ENCODE measurements around the gene AKAP8L.

AKAP8L gene

DNA sequence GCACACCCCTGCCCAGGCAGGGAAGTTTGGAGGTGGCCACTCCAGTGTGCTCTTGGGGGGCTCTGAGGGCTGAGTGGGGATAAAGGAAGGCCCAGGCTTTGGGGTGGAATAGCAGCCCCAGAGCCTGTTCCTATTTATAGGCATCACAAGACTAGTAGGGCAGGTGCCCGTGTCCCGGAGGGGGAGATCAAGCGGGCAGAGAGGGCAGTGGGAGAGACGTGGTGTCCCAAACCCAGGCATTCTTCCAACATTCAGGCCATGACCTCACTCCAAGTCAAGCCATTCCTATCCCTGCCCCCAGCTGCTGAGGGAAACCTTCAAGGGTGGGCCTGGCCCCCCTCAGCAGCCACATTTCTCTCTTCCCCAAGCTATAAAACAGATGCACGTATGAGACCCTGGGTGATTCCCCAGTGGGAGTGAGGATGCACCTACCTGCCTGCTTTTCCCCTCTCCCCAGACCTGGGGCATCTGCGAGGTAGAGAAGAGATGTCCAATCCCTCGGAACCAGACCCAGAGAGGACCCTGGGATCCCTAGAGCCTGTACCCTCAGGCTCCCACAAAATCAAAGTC, 27.1 kb upstream of the AKAP8L start:
- Histone ChIP-seq H3K9me3 (ENCODE audit: control insufficient read depth, low read depth, low read length) (no peaks in the 10 kb centered on the region), H3K27me3 (ENCODE audit: control insufficient read depth, insufficient read depth, low read length) (no peaks in the 10 kb centered on the region), H3K36me3 (ENCODE audit: control insufficient read depth, low read depth, low read length) (no peaks in the 10 kb centered on the region), H3K9ac (ENCODE audit: low read length) (no peak overlapping the region), H3K4me3 (ENCODE audit: low read length) (no peak overlapping the region), H3K27ac (ENCODE audit: low read length) (no peak overlapping the region), H3K4me1 (ENCODE audit: control insufficient read depth, low read depth, low read length) (peaks cover 7% of the 10 kb centered on the region)

DNA sequence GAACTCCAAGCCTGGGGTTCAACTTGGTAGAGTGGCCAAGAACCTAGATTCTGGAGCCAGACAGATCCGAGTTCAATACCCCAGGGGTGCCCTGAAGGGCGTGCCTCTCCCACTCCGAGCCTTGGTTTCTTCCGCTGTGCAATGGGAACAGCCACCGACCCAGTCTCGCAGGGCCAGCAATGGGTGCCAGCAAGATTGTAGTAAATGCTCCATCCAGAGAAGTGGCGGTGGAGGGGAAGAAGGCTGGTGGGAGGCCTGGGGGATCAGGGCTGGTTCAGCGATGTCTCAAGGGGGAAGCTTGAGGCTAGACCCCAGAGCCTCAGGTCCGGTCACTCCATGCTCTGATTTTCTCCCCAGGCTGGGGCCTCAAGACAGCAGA, 26.4 kb upstream of the AKAP8L start:
- no peak overlapping the region for H3K9ac ChIP-seq (ENCODE audit: low read length)
- H3K27ac ChIP-seq (ENCODE audit: low read length) = no peak overlapping the region
- peaks cover 7% of the 10 kb centered on the region for H3K4me1 ChIP-seq (ENCODE audit: control insufficient read depth, low read depth, low read length)
- no peaks in the 10 kb centered on the region for H3K9me3 ChIP-seq (ENCODE audit: control insufficient read depth, low read depth, low read length)
- no peaks in the 10 kb centered on the region for H3K27me3 ChIP-seq (ENCODE audit: control insufficient read depth, insufficient read depth, low read length)
- H3K4me3 ChIP-seq (ENCODE audit: low read length) = no peak overlapping the region
- no peaks in the 10 kb centered on the region for H3K36me3 ChIP-seq (ENCODE audit: control insufficient read depth, low read depth, low read length)

DNA sequence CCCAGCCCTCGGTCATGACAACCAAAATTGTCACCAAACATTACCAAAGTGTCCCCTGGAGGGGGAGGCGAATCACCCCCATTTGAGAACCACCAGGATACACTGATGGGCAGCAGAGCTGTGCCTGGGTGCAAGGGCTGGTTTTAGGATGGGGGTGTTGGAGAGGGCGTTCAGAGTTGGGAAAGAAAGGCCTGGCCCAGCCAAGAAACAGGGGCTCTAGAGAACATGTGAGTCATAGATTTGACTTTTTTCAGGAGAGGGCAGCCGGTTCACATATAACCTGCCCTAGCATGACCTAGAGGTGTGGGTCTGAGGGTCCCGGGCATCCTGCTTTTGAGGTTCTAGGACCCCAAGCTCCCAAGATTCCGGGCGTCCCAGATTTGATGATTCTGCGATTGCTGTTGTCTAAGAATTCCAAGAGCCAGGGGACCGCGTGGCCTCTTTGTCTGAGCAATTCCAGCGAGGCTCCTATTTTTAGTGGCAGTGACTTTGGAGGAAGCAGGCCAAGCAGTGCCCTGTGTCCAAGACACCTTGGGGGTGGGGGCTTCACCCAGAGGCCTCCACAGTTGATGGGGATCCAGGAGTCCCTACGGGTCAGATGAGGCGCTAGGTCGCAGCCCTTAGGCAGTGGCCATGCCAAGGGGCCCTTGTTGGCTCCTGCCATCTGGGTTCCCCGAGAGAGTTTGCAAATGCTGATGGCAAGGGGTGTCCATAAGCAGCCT, 25.9 kb upstream of the AKAP8L start:
- H3K27me3 ChIP-seq (ENCODE audit: control insufficient read depth, insufficient read depth, low read length) = no peaks in the 10 kb centered on the region
- no peaks in the 10 kb centered on the region for H3K9me3 ChIP-seq (ENCODE audit: control insufficient read depth, low read depth, low read length)
- H3K36me3 ChIP-seq (ENCODE audit: control insufficient read depth, low read depth, low read length) = no peaks in the 10 kb centered on the region
- H3K4me3 ChIP-seq (ENCODE audit: low read length) = no peak overlapping the region
- no peak overlapping the region for H3K27ac ChIP-seq (ENCODE audit: low read length)
- peaks cover 7% of the 10 kb centered on the region for H3K4me1 ChIP-seq (ENCODE audit: control insufficient read depth, low read depth, low read length)
- H3K9ac ChIP-seq (ENCODE audit: low read length) = no peak overlapping the region

DNA sequence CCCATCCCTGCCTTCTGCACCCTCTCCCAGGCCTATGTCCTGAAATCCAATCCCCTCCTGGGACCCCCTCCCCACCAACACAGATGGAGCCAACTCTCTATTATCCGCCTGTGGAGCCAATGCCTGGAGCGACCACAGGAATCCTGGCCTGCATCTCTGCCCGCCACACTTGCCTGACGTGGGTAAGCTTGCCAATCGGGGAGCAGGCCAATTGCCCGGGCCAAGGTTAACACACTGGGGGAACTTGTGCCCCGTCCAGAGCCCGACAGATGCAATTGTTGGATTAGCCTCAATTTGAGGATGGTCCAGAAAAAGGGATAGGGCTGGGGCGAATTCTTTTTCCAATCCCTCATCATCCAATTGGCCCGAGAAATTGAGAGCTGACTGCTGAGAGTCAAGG, 25.1 kb upstream of the AKAP8L start:
- H3K9ac ChIP-seq (ENCODE audit: low read length) = no peak overlapping the region
- no peak overlapping the region for H3K4me3 ChIP-seq (ENCODE audit: low read length)
- H3K36me3 ChIP-seq (ENCODE audit: control insufficient read depth, low read depth, low read length) = no peaks in the 10 kb centered on the region
- no peak overlapping the region for H3K27ac ChIP-seq (ENCODE audit: low read length)
- H3K4me1 ChIP-seq (ENCODE audit: control insufficient read depth, low read depth, low read length) = peaks cover 5% of the 10 kb centered on the region
- no peaks in the 10 kb centered on the region for H3K9me3 ChIP-seq (ENCODE audit: control insufficient read depth, low read depth, low read length)
- no peaks in the 10 kb centered on the region for H3K27me3 ChIP-seq (ENCODE audit: control insufficient read depth, insufficient read depth, low read length)

DNA sequence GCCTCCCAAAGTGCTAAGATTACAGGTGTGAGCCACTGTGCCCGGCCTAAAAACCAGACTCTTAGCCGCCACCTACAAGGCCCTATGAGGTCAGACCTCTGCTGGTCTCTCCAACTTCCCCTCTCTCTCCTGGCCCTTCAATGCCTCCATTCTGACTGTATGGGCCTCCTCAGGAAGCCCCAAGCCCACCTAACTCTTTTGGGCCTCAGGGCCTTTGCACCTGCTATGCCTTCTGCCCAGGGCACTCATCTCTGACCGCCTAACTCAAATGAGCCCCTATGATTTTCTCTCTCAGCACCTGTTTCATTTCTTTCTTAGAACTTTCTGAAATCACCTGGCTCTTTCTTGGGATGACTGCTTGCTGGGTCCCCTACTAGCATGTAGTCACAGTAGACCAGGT, 24.5 kb upstream of the AKAP8L start:
- no peak overlapping the region for H3K27ac ChIP-seq (ENCODE audit: low read length)
- no peaks in the 10 kb centered on the region for H3K9me3 ChIP-seq (ENCODE audit: control insufficient read depth, low read depth, low read length)
- no peaks in the 10 kb centered on the region for H3K4me1 ChIP-seq (ENCODE audit: control insufficient read depth, low read depth, low read length)
- no peak overlapping the region for H3K4me3 ChIP-seq (ENCODE audit: low read length)
- H3K9ac ChIP-seq (ENCODE audit: low read length) = no peak overlapping the region
- H3K36me3 ChIP-seq (ENCODE audit: control insufficient read depth, low read depth, low read length) = no peaks in the 10 kb centered on the region
- no peaks in the 10 kb centered on the region for H3K27me3 ChIP-seq (ENCODE audit: control insufficient read depth, insufficient read depth, low read length)

DNA sequence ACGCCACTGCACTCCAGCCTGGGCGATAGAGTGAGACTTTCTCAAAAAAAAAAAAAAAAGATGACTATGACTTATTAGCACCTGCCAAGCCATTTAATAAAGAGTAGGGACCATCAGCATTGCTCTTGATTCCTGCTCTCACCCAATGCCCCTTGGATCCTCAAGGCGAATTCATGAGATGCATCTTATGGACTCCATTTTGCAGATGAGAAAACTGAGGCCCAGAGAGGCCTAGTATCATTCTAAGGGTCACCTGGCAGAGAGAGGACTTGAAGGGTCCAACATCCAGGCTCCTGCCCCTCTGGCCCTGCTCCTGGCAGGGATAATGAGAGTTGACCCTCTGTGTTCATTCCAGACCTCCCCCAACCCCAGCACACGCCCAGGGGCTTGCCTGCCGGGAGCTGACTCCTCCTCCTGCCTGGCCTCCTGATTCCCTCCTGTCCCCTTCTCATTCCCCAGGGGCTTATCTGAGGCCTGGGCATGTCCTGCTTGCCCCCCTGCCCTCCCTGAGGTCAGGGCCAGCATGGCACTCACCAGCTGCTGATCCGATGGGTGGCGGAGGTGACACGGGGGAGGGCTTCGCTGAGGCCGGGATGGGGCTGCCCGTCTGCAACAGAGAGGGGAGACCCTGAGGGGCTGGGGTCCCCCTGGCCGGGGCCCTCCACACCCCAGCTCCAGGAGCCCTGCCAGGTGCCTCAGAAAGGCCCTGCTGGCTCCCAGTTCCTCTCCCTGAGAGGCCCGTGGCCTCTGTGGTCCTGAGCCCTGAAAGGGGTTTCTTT, 23.5 kb upstream of the AKAP8L start:
- Histone ChIP-seq H3K36me3 (ENCODE audit: control insufficient read depth, low read depth, low read length) (no peaks in the 10 kb centered on the region), H3K27ac (ENCODE audit: low read length) (no peak overlapping the region), H3K4me3 (ENCODE audit: low read length) (no peak overlapping the region), H3K27me3 (ENCODE audit: control insufficient read depth, insufficient read depth, low read length) (no peaks in the 10 kb centered on the region), H3K9me3 (ENCODE audit: control insufficient read depth, low read depth, low read length) (no peaks in the 10 kb centered on the region), H3K9ac (ENCODE audit: low read length) (no peak overlapping the region), H3K4me1 (ENCODE audit: control insufficient read depth, low read depth, low read length) (no peaks in the 10 kb centered on the region)

DNA sequence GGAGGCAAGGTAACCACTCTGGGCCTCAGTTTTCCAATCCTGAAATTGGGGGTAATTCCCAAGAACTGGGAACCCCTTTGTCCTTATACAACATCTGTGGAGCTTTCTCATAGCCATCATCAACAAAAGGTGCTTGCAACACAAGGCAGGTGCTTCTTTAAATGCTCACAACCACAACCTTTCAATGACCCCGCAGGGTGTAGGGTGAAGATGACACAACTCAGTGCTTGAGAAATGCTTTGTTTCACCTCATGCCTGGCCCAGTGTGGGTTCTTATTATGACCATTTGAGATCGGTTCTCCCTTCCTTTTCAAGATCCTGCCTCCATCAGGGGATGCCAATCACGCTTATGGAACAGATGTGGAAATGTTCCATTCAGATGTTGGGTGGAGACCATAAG, 22.5 kb upstream of the AKAP8L start:
- Histone ChIP-seq H3K9ac (ENCODE audit: low read length) (no peak overlapping the region), H3K27ac (ENCODE audit: low read length) (no peak overlapping the region), H3K27me3 (ENCODE audit: control insufficient read depth, insufficient read depth, low read length) (no peaks in the 10 kb centered on the region), H3K36me3 (ENCODE audit: control insufficient read depth, low read depth, low read length) (no peaks in the 10 kb centered on the region), H3K4me1 (ENCODE audit: control insufficient read depth, low read depth, low read length) (no peaks in the 10 kb centered on the region), H3K4me3 (ENCODE audit: low read length) (no peak overlapping the region), H3K9me3 (ENCODE audit: control insufficient read depth, low read depth, low read length) (no peaks in the 10 kb centered on the region)

DNA sequence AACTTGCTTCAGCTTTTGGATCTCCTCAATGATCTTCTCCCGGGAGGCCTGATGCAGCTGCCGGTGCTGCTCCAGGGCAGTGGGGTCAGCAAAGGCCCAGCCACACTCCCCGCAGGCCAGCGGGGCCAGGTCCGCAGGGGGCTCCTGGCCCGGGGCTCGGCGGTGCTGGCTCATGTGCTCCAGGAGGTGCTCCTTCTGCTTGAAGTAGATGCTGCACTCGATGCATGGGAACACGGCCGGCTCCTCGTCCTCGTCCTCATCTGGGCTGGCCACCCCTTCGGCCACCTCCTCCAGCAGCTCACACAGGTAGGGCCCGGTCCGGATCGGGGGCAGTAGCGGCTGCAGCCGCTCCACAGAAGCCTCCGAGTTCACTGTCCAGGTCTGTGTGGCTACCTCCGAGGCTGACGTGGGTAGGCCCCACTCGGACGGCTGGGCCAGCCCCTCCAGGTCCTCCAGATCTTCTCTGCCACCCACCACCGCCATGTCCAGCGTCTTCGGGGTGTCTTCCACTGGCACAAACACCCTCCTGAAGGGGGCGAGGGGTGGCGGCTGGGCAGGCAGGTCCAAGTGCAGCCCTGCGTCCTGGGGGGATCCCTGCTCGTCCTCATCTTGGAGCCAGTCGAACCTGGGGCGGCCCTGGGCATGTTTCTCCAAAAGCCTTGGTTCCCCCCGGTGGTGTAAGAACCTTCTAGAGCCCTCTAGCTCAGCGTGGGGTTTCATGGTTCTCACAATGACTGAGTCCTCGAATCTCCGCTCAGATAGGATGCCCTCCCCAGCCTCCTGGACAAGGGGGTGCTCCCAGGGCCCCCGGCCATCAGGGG, 21.2 kb upstream of the AKAP8L start:
- H3K4me1 ChIP-seq (ENCODE audit: control insufficient read depth, low read depth, low read length) = no peaks in the 10 kb centered on the region
- no peaks in the 10 kb centered on the region for H3K27me3 ChIP-seq (ENCODE audit: control insufficient read depth, insufficient read depth, low read length)
- no peak overlapping the region for H3K9ac ChIP-seq (ENCODE audit: low read length)

DNA sequence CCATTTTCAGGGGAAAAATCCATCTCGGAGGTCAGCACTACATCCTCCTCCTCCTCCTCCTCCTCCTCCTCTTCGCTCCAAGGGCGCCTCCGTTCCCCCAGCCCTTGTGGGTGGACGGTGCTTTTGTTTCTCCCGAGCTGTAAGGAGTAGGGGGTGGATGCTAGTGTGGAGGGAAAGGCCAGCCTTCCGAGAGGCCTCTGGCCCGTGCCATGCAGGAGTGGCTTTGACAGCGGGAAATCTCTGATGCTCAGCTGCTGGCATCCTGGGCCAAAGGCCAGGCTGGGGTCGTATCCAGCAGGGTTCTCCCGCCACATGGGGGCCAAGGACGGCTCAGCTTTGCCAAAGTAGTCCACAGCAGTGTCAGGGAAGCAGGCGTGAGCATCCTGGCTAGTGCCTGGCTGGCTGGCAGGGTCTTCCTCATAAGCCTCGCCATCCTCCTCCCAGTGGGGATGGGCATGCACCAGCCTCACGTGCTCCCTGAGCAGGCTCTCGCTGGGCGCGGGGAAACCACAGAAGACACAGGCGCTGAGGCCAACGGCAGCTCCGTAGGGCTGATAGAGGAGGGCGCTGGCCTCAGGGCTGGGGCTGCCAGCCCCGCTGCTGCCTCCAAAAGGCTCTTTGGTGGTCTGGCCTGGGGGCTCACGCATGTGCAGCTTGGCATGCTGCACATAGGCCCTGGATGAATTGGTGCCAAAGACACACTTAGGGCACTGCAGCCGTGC, 20.5 kb upstream of the AKAP8L start:
- no peaks in the 10 kb centered on the region for H3K9me3 ChIP-seq (ENCODE audit: control insufficient read depth, low read depth, low read length)
- no peak overlapping the region for H3K9ac ChIP-seq (ENCODE audit: low read length)
- no peaks in the 10 kb centered on the region for H3K36me3 ChIP-seq (ENCODE audit: control insufficient read depth, low read depth, low read length)
- no peaks in the 10 kb centered on the region for H3K4me1 ChIP-seq (ENCODE audit: control insufficient read depth, low read depth, low read length)
- H3K27me3 ChIP-seq (ENCODE audit: control insufficient read depth, insufficient read depth, low read length) = no peaks in the 10 kb centered on the region
- H3K27ac ChIP-seq (ENCODE audit: low read length) = no peak overlapping the region
- no peak overlapping the region for H3K4me3 ChIP-seq (ENCODE audit: low read length)

More for the DNA sequence above, 21.2 kb upstream of the AKAP8L start:
- Histone ChIP-seq H3K27ac (ENCODE audit: low read length) (no peak overlapping the region), H3K9me3 (ENCODE audit: control insufficient read depth, low read depth, low read length) (no peaks in the 10 kb centered on the region), H3K4me3 (ENCODE audit: low read length) (no peak overlapping the region), H3K36me3 (ENCODE audit: control insufficient read depth, low read depth, low read length) (no peaks in the 10 kb centered on the region)

DNA sequence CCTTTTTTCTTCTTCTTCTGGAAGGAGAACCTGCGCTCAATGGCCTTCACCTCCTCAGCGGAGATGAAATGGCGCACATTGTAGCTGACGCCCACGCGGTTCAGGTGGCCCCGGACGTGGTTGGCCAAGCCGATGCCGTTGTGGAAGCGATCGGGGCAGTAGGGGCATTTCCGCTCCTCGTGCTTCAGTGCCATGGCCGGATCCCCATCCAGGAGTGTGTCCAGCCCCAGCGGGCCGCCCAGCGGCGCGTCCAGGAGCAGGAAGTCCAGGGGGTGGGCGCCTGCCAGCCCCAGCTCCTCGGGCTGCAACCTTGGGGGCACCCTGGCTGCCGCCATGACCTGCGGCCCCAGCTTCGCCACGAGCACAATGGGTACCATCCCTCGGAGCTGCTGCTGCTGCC, 19.8 kb upstream of the AKAP8L start:
- Histone ChIP-seq H3K9me3 (ENCODE audit: control insufficient read depth, low read depth, low read length) (no peaks in the 10 kb centered on the region), H3K27ac (ENCODE audit: low read length) (no peak overlapping the region), H3K4me1 (ENCODE audit: control insufficient read depth, low read depth, low read length) (peaks cover under 1% of the 10 kb centered on the region), H3K4me3 (ENCODE audit: low read length) (no peak overlapping the region), H3K36me3 (ENCODE audit: control insufficient read depth, low read depth, low read length) (no peaks in the 10 kb centered on the region), H3K9ac (ENCODE audit: low read length) (no peak overlapping the region), H3K27me3 (ENCODE audit: control insufficient read depth, insufficient read depth, low read length) (no peaks in the 10 kb centered on the region)

DNA sequence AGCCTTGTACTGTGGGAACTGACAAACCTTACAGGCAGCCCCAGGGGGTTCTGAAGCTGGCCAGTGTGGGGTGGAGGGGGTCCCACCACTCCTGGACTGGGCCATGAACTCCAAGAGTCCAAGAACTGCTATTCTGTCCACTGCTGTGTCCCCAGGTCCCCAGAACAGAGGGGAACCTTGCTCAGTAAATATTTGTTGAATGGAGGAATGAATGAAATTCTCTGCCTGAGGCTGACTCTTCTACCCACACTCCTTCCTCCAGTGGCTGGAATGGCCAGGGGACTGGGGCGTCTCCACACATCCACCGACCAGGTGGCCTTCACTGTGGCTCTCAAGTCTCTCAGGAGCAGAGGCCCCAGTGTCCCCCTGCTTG, 19.3 kb upstream of the AKAP8L start:
- no peaks in the 10 kb centered on the region for H3K27me3 ChIP-seq (ENCODE audit: control insufficient read depth, insufficient read depth, low read length)
- no peak overlapping the region for H3K9ac ChIP-seq (ENCODE audit: low read length)
- H3K9me3 ChIP-seq (ENCODE audit: control insufficient read depth, low read depth, low read length) = no peaks in the 10 kb centered on the region
- H3K4me1 ChIP-seq (ENCODE audit: control insufficient read depth, low read depth, low read length) = peaks cover 3% of the 10 kb centered on the region
- H3K4me3 ChIP-seq (ENCODE audit: low read length) = no peak overlapping the region
- H3K36me3 ChIP-seq (ENCODE audit: control insufficient read depth, low read depth, low read length) = no peaks in the 10 kb centered on the region
- H3K27ac ChIP-seq (ENCODE audit: low read length) = no peak overlapping the region

Measured in iPS-18a (cell line).